ENCODE measurements around the gene DUSP10. TPM values are rescaled to one million over a fixed set of nuclear protein-coding genes. Genes with fewer than 3 reads are reported as not detected.

Gene DUSP10
- total and polyA plus RNA-seq, 2 donors (not counting 1 experiment from before 2014, with no cell fraction given) = 19.4 to 71.7 TPM

GRCh38 chr1:221711656-221712055 is 30.2 kb downstream of the DUSP10 start:
- Histone ChIP-seq H3K27me3 (ENCODE audit: control insufficient read depth, insufficient read depth, low read length) (no peaks in the 10 kb centered on the region), H3K4me2 (ENCODE audit: extremely low read depth, insufficient read depth, low read length) (no peak overlapping the region), H4K20me1 (ENCODE audit: control insufficient read depth, extremely low read depth, insufficient read depth, low read length) (no peaks in the 10 kb centered on the region), H3K36me3 (ENCODE audit: control insufficient read depth, insufficient read depth, low read length) (no peaks in the 10 kb centered on the region), H3K27ac (ENCODE audit: insufficient read depth, low read length) (peak overlapping the region; percentile 35), H2AFZ (ENCODE audit: low read length) (no peak overlapping the region), H3K4me1 (ENCODE audit: control insufficient read depth, extremely low read depth, insufficient read depth, low read length) (peaks cover 15% of the 10 kb centered on the region), H3K9ac (ENCODE audit: insufficient read depth, low read length) (no peak overlapping the region), H3K4me3 (replicated peaks in 1 of 4; ENCODE audit: control extremely low read depth in 1 of 4, insufficient read depth in 1 of 4, low read depth in 3 of 4, low read length in 4 of 4) (no peak overlapping the region), H3K79me2 (ENCODE audit: control insufficient read depth, insufficient read depth, low read length) (peaks cover 52% of the 10 kb centered on the region), H3K9me3 (ENCODE audit: control insufficient read depth, insufficient read depth, low read depth, low read length) (no peaks in the 10 kb centered on the region)
- DNase-seq (ENCODE audit: low read depth in 2 of 2) = no peak
- no peak for TF ChIP-seq EZH2 (IDR thresholded peaks at IDR 0.05; ENCODE audit: low read length, missing control alignments)
- no peak for TF ChIP-seq CTCF (conservative IDR thresholded peaks at IDR 0.05 in 1 of 2, IDR thresholded peaks at IDR 0.05 in 1 of 2; ENCODE audit: low read depth in 1 of 2, low read length in 2 of 2)

GRCh38 chr1:221711063-221711577 is 30.8 kb downstream of the DUSP10 start:
- H3K4me3 ChIP-seq (replicated peaks in 1 of 4; ENCODE audit: control extremely low read depth in 1 of 4, insufficient read depth in 1 of 4, low read depth in 3 of 4, low read length in 4 of 4) = no peak overlapping the region
- no peaks in the 10 kb centered on the region for H3K27me3 ChIP-seq (ENCODE audit: control insufficient read depth, insufficient read depth, low read length)
- H4K20me1 ChIP-seq (ENCODE audit: control insufficient read depth, extremely low read depth, insufficient read depth, low read length) = no peaks in the 10 kb centered on the region
- no peak overlapping the region for H3K27ac ChIP-seq (ENCODE audit: insufficient read depth, low read length)
- H3K36me3 ChIP-seq (ENCODE audit: control insufficient read depth, insufficient read depth, low read length) = peaks cover under 1% of the 10 kb centered on the region
- no peak overlapping the region for H2AFZ ChIP-seq (ENCODE audit: low read length)
- H3K9me3 ChIP-seq (ENCODE audit: control insufficient read depth, insufficient read depth, low read depth, low read length) = no peaks in the 10 kb centered on the region
- DNase-seq (ENCODE audit: low read depth in 2 of 2) = no peak
- H3K4me2 ChIP-seq (ENCODE audit: extremely low read depth, insufficient read depth, low read length) = no peak overlapping the region
- peaks cover 50% of the 10 kb centered on the region for H3K79me2 ChIP-seq (ENCODE audit: control insufficient read depth, insufficient read depth, low read length)
- no peak for TF ChIP-seq EZH2 (IDR thresholded peaks at IDR 0.05; ENCODE audit: low read length, missing control alignments)
- TF ChIP-seq CTCF (conservative IDR thresholded peaks at IDR 0.05 in 1 of 2, IDR thresholded peaks at IDR 0.05 in 1 of 2; ENCODE audit: low read depth in 1 of 2, low read length in 2 of 2) = no peak
- peaks cover 13% of the 10 kb centered on the region for H3K4me1 ChIP-seq (ENCODE audit: control insufficient read depth, extremely low read depth, insufficient read depth, low read length)
- H3K9ac ChIP-seq (ENCODE audit: insufficient read depth, low read length) = no peak overlapping the region

GRCh38 chr1:221709854-221710253 is 32.0 kb downstream of the DUSP10 start:
- Histone ChIP-seq H3K4me2 (ENCODE audit: extremely low read depth, insufficient read depth, low read length) (no peak overlapping the region), H3K79me2 (ENCODE audit: control insufficient read depth, insufficient read depth, low read length) (peaks cover 44% of the 10 kb centered on the region)

More at GRCh38 chr1:221709854-221710253, 32.0 kb downstream of the DUSP10 start:
- Histone ChIP-seq H3K27me3 (ENCODE audit: control insufficient read depth, insufficient read depth, low read length) (no peaks in the 10 kb centered on the region), H3K9ac (ENCODE audit: insufficient read depth, low read length) (no peak overlapping the region), H3K27ac (ENCODE audit: insufficient read depth, low read length) (no peak overlapping the region), H3K4me1 (ENCODE audit: control insufficient read depth, extremely low read depth, insufficient read depth, low read length) (peaks cover 6% of the 10 kb centered on the region), H4K20me1 (ENCODE audit: control insufficient read depth, extremely low read depth, insufficient read depth, low read length) (no peaks in the 10 kb centered on the region), H3K9me3 (ENCODE audit: control insufficient read depth, insufficient read depth, low read depth, low read length) (no peaks in the 10 kb centered on the region), H3K36me3 (ENCODE audit: control insufficient read depth, insufficient read depth, low read length) (peaks cover 3% of the 10 kb centered on the region), H3K4me3 (replicated peaks in 1 of 4; ENCODE audit: control extremely low read depth in 1 of 4, insufficient read depth in 1 of 4, low read depth in 3 of 4, low read length in 4 of 4) (no peak overlapping the region), H2AFZ (ENCODE audit: low read length) (no peak overlapping the region)
- TF ChIP-seq CTCF (conservative IDR thresholded peaks at IDR 0.05 in 1 of 2, IDR thresholded peaks at IDR 0.05 in 1 of 2; ENCODE audit: low read depth in 1 of 2, low read length in 2 of 2) (no peak), EZH2 (IDR thresholded peaks at IDR 0.05; ENCODE audit: low read length, missing control alignments) (no peak)
- no peak for DNase-seq (ENCODE audit: low read depth in 2 of 2)
